GM18858 (cell line): Measurements from ENCODE around the gene EIF1.

ENCODE experiments used
- ATAC-seq: cut with Tn5 transposase; IDR thresholded peaks from one replicate; pipeline ENCODE4 v1.9.1; 2021; ENCODE audit not compliant: unreplicated experiment

Gene EIF1

GRCh38 chr17:41734139-41734948 lies 45.7 kb downstream of the EIF1 start, which contains the start of gene HAP1:
Gene HAP1 (minus strand): TSS chr17:41734643. CDS start chr17:41734634, 9 bp downstream.
- no peak for ATAC-seq

- ATAC-seq: no peak
Observed at GRCh38 chr17:41734949-41735313, 46.2 kb downstream of the EIF1 start.

- ATAC-seq: no peak
Observed at GRCh38 chr17:41735744-41736143, 47.1 kb downstream of the EIF1 start.

- ATAC-seq: no peak
Observed at GRCh38 chr17:41736983-41737679, 48.4 kb downstream of the EIF1 start.

DNA sequence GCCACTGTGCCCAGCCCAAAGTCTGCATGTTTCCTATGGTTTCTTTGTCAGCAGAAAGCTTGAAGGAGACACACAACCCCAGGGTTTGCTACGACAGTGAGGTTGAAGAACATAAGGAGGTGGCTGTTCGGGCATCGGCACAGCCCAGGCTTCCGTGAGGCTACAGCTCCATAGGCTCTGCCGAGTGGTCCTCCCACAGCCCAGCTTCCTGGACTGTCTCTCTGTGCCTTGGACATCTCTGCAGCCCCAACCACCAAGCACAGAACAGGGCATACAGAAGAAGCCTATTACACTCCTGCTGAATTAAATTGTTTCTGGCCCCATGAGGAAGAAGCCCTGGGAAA lies 49.0 kb downstream of the EIF1 start:
- ATAC-seq: no peak

GRCh38 chr17:41738077-41738800 lies 49.6 kb downstream of the EIF1 start:
- ATAC-seq: no peak

- no peak for ATAC-seq
Observed at GRCh38 chr17:41738801-41739112, 50.1 kb downstream of the EIF1 start.

DNA sequence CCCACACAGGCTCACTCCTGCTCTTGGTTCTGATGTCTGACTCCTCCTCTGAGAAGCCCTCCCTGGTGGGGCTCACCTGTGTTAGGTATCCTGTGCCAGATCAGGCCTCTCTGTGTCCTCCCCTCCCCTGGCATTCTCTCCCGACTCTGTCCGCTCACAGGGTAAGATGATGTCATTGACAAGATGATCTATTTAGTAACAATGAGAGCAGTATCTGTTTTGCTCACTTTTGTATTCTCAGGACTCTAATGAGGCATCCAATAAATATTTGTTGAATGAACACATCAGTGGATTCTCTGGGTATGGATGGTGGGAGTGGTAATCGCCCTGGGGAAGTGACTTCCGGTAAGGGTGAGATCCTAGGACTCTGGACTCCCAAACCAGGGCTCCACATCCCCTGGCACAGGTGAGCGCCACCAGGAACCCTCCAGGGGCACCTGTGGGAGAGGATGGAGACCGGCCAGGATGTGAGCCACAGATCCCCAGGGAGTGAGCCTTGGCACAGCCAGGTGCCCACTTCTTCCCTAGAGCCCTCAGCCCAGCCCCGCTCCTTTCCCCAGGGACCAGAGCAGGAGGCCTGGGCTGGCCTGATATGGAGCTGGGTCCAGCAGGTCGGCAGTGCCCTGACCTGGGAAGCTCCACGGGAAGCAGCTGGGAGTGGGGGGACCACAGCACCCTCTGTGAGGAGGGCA lies 51.1 kb downstream of the EIF1 start:
- no peak for ATAC-seq

DNA sequence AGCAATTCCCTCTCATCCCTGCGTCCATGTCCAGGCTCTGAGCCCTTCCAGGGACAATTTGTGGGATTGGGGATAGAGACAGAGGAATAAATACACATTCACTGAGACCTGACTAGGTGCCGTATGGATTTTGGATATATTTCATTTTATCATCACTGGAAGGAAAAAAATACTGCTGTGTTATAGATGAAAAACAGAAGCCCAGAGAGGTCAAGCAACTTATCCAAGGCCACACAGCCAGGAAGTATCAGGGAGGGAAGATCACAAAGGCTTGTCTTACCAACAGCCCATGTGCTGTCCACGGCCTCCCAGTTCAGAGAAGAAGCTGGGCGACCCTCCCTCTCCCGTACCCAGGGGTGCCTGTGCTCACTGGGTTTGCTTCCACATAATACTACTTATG lies 51.8 kb downstream of the EIF1 start:
- no peak for ATAC-seq

DNA sequence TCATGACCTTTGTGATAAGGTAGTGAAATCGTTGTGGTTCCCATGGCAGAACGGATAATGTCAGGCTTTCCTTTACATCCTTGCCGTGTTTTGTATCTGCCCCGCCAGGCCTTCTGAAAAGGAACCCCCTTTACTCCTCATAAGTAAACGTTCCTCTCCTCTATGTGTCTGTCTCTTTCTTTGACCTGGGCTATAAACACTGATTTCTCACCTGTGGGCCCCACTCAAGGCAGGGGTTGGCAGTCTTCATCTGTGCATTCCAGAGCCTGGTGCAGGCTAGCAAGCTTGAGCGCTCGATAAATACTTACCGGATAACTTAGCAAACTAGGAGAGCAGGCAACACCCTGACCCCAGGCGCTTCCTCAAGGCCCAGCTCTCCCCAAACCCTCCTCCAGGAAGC lies 53.0 kb downstream of the EIF1 start:
- no peak for ATAC-seq
